ENCODE measurements around the gene PPP2R2C.

PPP2R2C gene

DNA sequence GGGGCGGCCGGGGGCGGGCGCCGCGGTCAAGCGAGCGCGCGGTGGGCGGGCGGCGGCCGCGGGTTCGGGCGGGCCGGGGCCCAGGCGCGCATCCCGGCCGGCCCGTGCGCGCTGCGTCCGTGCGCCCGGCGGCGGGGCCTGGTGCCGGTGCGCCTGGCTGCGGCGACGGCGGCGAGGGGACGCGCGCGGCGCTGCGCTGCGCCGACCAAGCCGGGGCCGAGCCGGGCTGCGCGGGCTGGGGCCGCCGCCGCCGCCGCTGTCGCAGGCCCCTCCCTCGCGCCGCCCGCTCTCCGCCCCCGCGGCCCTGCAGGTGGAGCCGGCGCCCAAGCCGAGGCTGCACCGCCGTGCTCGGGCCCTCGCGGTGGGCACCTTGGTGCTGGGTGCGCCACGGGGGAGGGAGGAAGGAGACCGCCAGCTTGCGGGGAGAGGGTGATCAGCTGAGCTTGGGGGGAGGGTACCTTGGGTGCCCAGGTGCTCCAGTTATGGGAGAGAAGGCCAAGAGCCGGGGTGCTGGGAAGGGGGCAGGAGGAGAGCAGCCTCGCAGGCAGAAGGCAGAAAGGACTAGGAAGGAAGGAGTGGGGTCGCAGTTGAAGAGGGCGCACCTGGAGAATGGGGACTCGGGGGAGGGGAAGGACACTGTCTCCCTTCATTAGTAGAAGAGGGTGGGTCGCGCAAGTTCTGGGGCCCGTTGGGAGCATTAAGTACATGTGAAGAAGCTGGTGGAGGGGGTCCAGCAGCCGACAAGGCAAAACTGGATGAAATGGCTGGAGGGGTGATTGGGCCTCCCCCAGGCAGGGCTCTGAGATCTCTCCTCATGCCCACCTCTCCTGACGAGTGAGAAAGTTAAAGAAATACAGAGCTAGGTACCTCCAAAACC, at the start of gene PPP2R2C:
PPP2R2C (minus strand) TSS at position 228 of the 877 bp plus-strand sequence. CDS start 385 bp downstream, outside the sequence.
- DNase-seq (ENCODE audit: low read depth in 2 of 2), result no peak

DNA sequence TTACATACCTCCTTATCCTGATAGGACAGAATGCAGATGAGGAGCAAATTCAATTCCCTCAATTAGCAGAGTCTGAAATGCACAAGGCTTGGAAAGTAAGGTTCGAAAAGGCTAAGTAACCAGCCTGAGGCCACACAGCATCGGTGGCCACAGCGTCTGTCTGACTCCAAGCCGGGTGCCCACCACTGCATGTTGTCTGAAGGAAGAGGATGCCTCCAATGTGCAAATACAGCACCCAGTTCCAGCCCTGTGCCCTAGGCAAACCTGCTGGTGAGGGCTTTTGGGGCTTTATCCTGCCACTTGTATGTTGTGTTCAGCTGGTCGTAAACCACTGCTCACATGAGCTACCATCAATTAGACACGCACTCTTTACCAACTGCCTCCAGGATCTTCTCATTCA, 48.6 kb upstream of the PPP2R2C start:
- DNase-seq (ENCODE audit: low read depth in 2 of 2), result no peak

DNA sequence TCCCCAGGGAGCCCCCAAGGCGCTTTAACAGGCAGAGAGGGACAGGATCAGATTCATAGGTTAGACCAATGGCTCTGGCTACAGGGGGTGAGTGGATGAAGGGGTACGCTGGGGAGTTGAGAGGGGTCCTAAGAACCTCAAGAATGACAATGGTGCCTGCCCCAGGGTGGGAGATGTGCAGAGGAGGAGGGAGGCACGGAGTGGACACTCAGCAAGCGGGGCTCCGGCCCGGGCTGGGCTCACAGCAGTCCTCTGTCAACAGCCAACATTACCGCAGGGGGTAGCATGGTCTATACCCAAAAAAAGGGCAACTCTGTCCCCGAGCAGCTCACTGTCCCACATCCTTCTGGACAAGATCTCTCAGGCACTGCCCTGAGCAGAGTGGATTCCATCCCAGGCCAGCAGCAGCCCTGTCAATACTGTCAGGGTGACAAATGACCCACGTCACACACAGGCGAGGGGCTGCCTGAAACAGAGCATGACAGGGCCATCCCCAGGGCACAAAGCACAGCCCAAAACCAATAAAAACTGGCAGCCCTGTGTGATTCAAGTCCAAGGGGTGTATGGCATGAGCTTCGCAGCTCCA, 47.7 kb upstream of the PPP2R2C start:
- DNase-seq (ENCODE audit: low read depth in 2 of 2), result no peak

DNA sequence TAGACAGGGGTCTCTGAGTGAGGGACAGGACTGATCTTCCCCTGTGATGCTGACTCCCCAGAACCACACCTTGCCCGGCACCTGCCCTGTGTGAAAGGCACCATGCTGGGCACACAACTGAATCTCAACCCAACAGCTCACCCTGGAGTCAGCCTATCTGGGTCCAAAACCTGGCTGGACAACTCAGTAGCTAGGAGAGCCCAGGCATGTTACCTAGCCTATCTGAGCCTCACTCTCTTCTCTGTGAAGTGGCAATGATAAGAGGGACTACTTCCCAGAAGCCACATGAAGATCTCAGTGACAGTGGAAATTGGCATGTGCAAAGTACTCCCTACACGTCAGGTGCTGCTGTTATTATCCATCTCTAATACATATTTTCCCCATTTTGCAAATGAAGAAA, 44.8 kb upstream of the PPP2R2C start:
- no peak for DNase-seq (ENCODE audit: low read depth in 2 of 2)

DNA sequence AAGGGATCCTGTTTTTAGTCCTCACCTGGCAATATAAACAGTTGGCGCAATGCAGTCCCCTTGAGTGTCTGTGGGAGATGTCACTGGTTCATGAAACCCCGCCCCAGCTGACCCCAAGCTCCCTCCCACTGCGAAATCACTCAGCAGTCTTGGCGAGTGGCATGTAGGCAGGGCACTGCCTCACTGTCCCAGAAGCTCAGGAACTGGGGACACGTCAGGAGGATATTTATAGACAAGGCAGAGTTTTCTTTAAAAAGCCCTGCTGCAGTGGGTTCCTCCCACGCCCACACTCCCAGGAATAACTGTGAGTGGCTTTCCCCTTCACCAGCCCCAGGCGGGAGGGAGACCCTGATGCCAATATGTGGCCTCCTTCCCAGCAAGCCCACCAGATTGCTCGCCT, 44.3 kb upstream of the PPP2R2C start:
- no peak for DNase-seq (ENCODE audit: low read depth in 2 of 2)

DNA sequence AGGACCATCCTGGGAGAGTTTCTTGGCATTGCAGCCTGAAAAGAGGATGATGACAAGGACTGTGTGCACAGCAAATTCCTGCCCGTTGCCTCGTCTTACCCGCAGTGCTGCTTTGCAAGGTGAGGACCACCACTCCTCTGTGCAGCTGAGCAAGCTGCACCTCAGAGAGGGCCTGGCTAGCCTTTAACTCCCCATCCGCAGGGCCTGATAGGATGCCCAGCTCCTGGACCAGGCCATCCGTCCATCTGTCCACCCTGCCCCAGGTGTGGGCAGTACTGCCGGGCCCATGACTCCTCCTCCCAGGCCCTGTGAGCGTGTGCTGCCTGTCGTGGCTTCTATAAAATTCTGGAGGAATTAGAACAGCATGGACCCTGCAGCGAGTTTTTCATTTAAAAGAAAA, 43.9 kb upstream of the PPP2R2C start:
- DNase-seq (ENCODE audit: low read depth in 2 of 2), result no peak

DNA sequence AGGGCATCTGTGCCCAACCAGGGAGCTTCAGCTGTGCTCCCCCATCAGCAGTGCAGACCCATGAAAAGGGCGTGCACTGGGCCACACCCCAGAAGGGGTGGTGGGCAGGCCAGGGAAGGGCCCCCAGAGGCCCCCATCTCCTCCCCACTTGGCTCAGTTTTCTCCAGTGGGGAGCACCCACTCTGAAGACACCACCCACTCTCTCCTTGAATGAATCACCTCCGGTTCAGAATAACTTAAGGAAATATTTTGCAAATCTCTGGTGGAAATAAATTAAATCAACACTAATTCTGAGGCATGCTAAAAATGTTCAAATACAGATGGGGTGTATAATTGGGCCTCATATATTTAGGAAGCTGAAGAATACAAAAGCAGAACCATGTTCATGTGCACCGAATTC, 41.3 kb upstream of the PPP2R2C start:
- no peak for DNase-seq (ENCODE audit: low read depth in 2 of 2)

DNA sequence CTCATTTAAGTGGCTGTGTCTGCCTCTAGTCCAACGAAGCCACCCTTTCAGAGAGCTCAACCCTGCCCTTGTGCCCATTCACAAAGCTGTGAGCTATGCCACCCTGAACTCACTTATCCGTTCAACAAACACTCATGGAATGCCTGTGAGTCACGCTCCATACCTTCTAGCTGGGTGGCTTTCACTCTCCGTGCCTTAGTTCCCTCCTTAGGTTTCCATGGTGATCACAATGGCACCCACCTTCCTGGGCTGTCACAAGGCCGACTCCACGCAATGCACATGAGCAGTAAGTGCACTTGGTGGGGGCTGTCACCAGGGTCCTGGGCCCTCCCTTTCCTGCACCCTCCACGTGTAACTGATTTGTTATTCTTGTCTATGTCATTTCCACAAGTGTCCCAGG, 37.2 kb upstream of the PPP2R2C start:
- no peak for DNase-seq (ENCODE audit: low read depth in 2 of 2)

DNA sequence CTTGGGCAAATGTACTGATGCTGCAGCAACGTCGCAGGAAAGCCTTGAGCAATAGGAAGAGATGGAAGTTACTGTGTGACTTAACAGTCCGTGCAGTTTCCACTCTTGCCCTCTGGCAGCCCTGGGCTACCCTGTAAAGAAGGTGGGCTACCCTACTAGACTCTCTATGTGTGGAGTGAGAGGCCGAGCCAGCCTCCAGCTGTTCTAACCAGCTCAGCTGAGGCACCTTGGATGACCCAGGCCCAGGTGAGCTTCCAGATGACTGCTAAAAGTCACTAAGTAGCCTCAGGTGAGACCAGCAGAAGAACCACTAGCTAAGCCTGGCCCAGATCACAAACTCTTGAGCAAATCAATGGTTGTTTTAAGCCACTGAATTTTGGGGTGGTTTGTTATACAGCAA, 34.9 kb upstream of the PPP2R2C start:
- DNase-seq (ENCODE audit: low read depth in 2 of 2), result no peak

DNA sequence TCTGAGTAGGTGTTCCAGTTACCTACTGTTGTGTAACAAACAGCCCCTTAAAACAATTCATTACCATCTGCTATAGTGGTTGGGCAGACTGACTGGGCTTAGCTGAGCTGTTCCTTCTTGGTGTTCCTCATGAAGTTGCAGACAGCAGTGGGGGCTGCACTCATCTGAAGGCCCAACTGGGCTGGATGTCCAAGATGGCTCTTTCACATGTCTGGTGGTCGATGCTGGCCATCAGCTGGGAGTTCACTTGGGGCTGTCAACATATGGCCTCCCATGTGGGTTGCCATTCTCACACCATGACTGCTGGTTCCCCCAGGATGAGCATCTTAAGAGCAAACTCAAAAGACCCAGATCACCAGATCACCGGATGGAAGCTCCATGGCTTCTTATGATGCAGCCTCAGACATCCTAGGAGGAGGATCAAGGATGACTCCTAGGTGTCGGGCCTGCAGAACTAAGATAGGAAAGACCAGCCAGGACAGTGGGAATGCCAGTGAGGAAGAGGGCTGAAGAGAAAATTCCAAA, 34.3 kb upstream of the PPP2R2C start:
- no peak for DNase-seq (ENCODE audit: low read depth in 2 of 2)

DNA sequence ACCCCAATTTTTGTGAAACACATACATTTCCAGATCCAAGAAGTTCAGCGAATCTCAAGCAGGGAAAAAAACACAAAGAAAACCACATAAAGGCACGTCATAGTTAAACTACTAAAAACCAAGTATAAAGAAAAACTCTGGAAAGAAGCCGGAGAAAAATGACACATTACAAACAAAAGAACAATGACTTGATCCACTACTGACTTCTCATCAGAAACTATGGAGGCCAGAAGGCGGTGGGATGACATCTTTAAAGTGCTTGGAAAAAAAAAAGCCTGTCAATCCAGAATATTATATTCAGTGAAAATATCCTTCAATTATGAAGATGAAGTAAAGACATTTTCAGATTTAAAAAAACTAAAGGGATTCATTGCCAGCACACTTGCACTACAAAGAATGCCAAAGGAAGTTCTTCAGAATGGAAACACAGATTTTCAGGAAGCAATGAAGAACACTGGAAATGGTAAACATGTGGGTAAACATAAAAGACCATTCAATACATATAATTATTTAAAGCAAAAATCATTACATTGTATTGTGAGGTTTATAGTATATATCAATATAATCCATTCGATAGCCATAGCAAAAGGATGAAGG, 32.6 kb upstream of the PPP2R2C start:
- DNase-seq (ENCODE audit: low read depth in 2 of 2), result no peak

DNA sequence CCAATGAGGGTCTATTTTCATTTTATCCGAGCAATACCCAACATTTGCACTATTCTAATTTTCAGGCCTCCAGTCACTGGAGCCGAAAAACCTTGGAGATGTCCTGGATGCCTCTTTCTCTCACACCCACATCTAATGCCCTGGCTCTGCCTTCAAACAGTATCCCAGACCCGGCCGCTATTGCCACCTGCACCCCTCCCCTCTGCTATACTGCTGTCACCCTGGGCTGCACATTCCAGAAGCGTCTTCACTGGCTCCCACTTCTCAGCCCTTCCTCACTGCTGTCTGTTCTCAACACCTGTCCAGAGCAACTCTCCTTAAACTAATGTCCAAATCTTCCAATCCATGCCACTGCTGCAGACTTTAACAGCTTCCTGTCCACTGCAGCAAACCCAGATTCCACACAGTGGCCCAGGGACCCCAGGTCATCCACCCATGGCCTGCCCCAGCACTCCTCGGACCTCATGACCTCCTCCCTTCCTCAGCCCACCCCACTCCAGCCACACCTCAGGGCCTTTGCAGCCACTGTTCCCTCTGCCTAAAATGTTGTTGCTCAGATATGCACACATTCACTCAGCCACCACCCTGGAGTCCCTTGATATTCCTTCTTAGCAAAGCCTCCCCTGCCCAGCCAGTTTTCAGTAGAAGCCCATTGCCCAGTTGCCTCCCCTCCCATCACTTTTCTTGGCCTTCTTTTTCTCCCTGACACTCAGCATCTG, 30.5 kb upstream of the PPP2R2C start:
- DNase-seq (ENCODE audit: low read depth in 2 of 2), result no peak

DNA sequence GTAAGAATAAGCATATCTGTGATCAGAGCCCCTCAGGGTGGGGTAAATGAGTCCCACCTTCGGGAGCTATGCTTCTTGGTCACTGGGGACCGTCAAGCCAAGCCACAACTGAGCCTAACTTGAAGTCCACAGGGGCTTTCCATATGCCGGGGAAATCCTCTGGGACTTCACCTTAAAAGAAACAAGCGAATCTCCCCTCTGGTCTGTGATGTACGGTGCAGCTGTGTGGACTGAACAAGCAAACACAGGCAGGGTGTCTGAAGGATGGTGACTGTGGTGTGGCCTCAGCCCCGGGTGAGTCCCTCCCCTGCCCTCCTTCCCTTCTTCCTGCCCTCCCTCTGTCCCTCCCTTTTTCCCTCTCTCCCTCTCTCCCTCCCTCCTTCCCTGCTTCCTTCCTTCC, 29.7 kb upstream of the PPP2R2C start:
- no peak for DNase-seq (ENCODE audit: low read depth in 2 of 2)

DNA sequence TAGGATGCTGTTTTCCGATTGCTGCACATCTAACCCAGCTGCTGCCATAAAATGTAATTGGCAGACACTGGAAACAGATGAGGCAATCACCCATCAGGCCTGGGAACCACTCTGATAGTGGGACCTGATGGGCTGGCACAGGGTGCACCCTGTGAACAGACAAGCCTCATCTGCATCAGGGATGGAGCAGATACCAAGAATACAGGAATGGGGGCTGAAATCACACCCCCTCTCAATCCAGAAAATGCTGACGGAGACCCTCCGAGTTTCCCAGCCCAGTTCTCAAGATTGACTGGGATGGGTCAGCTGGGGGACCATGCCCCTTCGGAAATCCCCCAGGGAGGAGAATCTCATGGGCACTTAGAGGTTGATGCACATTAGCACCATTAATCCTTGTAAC, 28.8 kb upstream of the PPP2R2C start:
- DNase-seq (ENCODE audit: low read depth in 2 of 2), result no peak

DNA sequence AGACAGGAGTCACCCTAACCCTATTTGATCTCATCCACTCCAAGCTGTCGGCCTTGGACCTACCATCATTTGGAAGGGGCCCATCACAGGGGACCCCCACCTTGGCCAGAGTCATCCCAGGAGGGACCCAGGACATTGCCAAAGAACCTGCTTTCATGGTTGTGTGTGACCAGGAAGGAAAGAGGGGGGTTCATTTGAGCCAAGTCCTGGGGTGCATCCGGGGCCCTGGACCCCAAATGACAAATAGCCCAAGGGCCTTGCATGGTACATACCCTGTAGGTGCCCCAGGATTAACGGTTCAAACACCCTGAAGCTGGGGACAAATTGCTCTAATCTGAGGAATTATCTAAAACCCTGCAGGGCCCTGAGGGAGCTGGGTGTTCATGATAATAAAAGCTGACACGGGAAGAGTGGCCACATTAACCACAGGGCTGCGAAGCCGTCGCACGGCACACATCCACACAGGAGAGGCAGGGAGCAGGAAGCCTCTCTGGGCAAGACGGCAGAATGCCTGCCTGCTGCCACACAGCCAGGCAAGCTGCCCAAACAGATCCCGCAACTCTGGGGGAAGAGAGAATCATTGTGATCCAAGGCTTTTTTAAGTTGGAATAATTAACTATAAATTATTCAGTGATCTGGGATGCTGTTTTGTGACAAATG, 28.2 kb upstream of the PPP2R2C start:
- no peak for DNase-seq (ENCODE audit: low read depth in 2 of 2)

DNA sequence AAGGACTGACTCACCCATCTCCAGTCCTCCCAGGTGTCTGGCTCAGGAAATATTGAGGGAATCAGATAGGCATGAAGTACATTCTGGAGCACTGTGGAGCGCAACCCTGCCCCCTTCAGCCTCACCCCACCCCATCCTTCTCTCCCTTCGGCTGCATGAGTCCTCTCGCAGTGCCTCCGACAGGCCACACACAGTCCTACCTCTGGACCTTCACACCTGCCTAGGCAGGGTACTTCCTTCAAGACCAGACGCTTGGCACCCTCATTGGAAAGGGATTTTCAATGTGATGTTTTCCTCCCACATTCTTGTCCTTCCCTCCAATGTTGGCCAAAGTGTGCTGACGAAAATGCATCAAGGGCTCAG, 26.8 kb upstream of the PPP2R2C start:
- DNase-seq (ENCODE audit: low read depth in 2 of 2), result no peak

DNA sequence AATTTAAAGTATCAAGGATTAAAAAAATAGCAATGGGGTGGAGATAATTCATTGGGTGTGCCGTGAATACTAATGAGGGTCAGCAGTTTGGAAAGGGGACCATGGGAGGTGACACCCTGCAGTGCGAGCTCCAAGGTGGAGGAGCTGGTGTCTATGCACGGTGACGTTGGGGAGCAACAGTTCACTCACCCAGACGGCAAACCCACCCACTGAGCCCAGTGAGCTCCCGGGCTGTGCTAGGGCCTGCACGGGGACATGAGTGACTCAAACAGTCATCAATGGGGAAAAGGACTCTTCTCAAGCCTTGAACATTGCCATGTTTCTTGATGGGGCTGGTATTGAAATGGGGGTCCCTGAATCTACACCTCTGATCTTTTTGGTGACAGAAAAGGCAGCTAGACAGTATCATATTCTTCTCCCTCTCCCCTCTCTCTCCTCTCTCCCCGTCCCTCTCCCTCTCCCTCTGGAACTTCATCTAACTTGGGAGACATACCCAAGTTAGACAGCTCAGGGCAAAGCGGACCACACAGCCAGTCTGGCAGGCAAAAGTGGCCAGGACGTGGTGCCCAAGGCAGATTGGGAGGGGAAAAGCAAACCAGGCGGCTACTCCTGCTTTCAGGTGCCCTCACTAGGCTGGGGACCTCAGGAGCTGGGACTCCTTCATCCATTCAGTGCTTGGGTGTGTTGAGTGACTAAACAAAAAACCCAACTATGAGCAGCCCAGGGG, 26.3 kb upstream of the PPP2R2C start:
- no peak for DNase-seq (ENCODE audit: low read depth in 2 of 2)

DNA sequence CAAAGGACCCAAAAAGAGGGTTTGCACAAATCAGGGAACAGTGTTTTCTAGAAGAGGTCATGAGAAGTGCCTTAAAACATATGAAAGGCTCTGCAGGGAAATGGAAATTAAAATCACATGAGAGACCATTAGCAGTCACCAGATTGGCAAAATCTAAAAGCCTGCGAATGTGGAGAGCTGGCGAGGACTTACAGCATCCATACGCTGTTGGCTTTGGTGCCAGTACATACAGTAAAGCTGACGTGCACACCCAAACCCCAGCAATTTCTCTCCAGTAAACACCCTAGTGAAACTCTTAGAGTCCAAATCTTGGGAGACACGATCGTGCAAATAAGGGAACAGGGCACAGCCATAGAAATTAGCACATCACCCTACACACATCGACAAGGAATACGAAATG, 25.4 kb upstream of the PPP2R2C start:
- no peak for DNase-seq (ENCODE audit: low read depth in 2 of 2)

DNA sequence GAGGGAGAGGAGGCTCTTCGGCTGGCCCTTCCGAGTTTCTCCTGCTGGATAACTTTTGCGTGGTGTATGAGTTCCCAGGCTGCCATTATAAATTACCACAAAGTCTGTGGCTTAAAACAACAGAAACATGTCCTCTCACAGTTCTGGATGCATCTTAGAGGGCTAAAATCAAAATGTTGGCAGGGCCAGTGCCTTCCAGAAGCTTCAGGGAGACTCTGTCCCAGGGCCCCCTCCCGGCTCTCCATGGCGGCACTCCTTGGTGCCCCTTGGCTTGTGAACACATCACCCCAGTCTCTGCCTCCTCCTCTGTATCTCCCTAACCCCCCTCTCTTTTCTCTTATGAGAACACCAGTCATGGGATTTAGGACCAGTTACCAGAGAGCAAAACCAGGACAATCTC, 23.3 kb upstream of the PPP2R2C start:
- no peak for DNase-seq (ENCODE audit: low read depth in 2 of 2)

DNA sequence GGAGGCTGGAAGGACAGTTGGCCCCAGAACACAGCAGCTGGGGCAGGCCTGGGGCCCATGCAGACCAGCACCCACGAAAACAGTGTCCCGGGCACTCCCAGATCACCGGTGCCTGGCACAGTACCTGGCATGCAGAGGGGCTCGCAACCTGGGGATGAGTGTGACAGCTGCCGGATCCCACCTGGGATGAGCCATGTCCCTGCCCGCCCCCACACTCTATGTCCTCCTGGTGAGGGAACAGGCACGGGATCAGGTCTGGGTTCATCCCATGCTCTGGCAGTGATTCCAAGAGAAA, 22.8 kb upstream of the PPP2R2C start:
- DNase-seq (ENCODE audit: low read depth in 2 of 2), result no peak
